Loucy (cell line): Measurements from ENCODE around the gene ZNF385B.

Source experiments
- H2AFZ ChIP-seq: fragments of 200-600 bp; sonication (generic); 2 replicates; pipeline ENCODE4 v1.6.0; 2016; ENCODE audit warnings: antibody characterized with exemption, mild to moderate bottlenecking, low read length, moderate library complexity
- H3F3A ChIP-seq: fragments of 200-600 bp; 2 replicates; pipeline ENCODE4 v1.6.0; 2016; ENCODE audit warnings: antibody characterized with exemption, low read depth, mild to moderate bottlenecking
- H3K27me3 ChIP-seq: fragments of 200-600 bp; sonication (generic); 2 replicates; pipeline ENCODE4 v1.6.1; 2014; ENCODE audit warnings: low read length, mild to moderate bottlenecking; ENCODE audit not compliant: insufficient read depth, poor library complexity, severe bottlenecking
- H3K36me3 ChIP-seq: fragments of 200-600 bp; sonication (generic); 2 replicates; pipeline ENCODE4 v1.6.1; 2016; ENCODE audit warnings: low read length; ENCODE audit not compliant: insufficient read depth
- H3K4me1 ChIP-seq: fragments of 200-600 bp; sonication (generic); 2 replicates; pipeline ENCODE4 v1.5.1; 2014; ENCODE audit warnings: low read length, mild to moderate bottlenecking; ENCODE audit not compliant: insufficient read depth, poor library complexity, severe bottlenecking
- H3K4me2 ChIP-seq: fragments of 200-600 bp; sonication (generic); 2 replicates; pipeline ENCODE4 v1.6.0; 2014; ENCODE audit warnings: antibody characterized with exemption, low read length, low read depth, mild to moderate bottlenecking; ENCODE audit not compliant: poor library complexity, severe bottlenecking
- H3K4me3 ChIP-seq: fragments of 200-600 bp; sonication (generic); 2 replicates; pipeline ENCODE4 v1.5.1; 2014; ENCODE audit warnings: low read length, mild to moderate bottlenecking, mixed read lengths; ENCODE audit not compliant: poor library complexity, severe bottlenecking
- H3K79me2 ChIP-seq: fragments of 200-600 bp; sonication (generic); 2 replicates; pipeline ENCODE4 v1.6.1; 2014; ENCODE audit warnings: low read length; ENCODE audit not compliant: insufficient read depth
- H3K9ac ChIP-seq: fragments of 200-600 bp; sonication (generic); 2 replicates; pipeline ENCODE4 v1.6.0; 2014; ENCODE audit warnings: mild to moderate bottlenecking, low read depth, low read length, moderate library complexity; ENCODE audit not compliant: poor library complexity, severe bottlenecking
- H3K9me2 ChIP-seq: fragments of 200-600 bp; sonication (generic); replicated peaks from 2 replicates; pipeline ENCODE4 v1.6.1; 2016; ENCODE audit warnings: low read depth, low read length, mixed read lengths
- H3K9me3 ChIP-seq: fragments of 200-600 bp; sonication (generic); 2 replicates; pipeline ENCODE4 v1.6.1; 2014; ENCODE audit warnings: mild to moderate bottlenecking, antibody characterized with exemption, low read length, low read depth; ENCODE audit not compliant: insufficient read depth
- H4K20me1 ChIP-seq: fragments of 200-600 bp; sonication (generic); 2 replicates; pipeline ENCODE4 v1.6.0; 2014; ENCODE audit warnings: antibody characterized with exemption, low read length, mild to moderate bottlenecking; ENCODE audit not compliant: insufficient read depth, poor library complexity, severe bottlenecking
- EZH2phosphoT487 ChIP-seq: fragments of 200-600 bp; IDR thresholded peaks from 2 replicates; pipeline ENCODE4 v1.6.1; 2018; ENCODE audit warnings: antibody characterized with exemption, mild to moderate bottlenecking, moderate library complexity, borderline replicate concordance
- TF ChIP-seq, protein P1 (sequence below): fragments of 200-600 bp; sonication (generic); conservative IDR thresholded peaks from 2 replicates; pipeline ENCODE4 v1.5.1; 2014; ENCODE audit warnings: mild to moderate bottlenecking, antibody characterized with exemption, low read length

ZNF385B gene

DNA sequence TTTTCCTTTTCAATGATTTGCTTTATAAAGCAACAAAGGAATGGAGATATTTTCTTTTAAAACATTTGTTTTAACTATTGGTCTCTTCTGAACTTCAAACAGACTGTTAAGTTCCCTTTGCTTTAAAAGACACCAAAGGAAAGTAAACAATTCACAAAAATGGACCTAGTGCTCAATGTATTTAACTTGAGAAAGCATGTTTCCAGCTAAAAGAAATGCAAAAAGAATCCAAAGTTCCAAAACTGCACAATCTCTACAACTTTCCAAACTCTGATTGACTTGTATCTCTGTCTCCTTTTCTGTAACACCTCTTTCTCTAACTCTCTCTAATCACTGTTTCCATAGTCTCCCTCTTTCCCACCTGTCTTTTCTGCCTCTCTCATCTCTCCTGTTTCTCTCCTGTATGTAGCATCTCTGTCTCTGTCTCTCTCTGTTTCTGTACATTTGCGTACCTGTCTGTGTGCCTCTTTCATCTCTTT, 301.1 kb downstream of the ZNF385B start:
- Histone ChIP-seq H3K36me3 (no peaks in the 10 kb centered on the region), H3K9me2 (no peaks in the 10 kb centered on the region), H3K79me2 (no peaks in the 10 kb centered on the region), H3K9me3 (no peaks in the 10 kb centered on the region), H3K27me3 (no peaks in the 10 kb centered on the region), H3K4me2 (no peak overlapping the region), H3K4me3 (no peak overlapping the region), H4K20me1 (no peaks in the 10 kb centered on the region), H2AFZ (no peak overlapping the region), H3K4me1 (no peaks in the 10 kb centered on the region), H3F3A (no peaks in the 10 kb centered on the region), H3K9ac (no peak overlapping the region)
- TF ChIP-seq EZH2phosphoT487 = no peak
- TF ChIP-seq, protein P1, sequence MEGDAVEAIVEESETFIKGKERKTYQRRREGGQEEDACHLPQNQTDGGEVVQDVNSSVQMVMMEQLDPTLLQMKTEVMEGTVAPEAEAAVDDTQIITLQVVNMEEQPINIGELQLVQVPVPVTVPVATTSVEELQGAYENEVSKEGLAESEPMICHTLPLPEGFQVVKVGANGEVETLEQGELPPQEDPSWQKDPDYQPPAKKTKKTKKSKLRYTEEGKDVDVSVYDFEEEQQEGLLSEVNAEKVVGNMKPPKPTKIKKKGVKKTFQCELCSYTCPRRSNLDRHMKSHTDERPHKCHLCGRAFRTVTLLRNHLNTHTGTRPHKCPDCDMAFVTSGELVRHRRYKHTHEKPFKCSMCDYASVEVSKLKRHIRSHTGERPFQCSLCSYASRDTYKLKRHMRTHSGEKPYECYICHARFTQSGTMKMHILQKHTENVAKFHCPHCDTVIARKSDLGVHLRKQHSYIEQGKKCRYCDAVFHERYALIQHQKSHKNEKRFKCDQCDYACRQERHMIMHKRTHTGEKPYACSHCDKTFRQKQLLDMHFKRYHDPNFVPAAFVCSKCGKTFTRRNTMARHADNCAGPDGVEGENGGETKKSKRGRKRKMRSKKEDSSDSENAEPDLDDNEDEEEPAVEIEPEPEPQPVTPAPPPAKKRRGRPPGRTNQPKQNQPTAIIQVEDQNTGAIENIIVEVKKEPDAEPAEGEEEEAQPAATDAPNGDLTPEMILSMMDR = no peak

DNA sequence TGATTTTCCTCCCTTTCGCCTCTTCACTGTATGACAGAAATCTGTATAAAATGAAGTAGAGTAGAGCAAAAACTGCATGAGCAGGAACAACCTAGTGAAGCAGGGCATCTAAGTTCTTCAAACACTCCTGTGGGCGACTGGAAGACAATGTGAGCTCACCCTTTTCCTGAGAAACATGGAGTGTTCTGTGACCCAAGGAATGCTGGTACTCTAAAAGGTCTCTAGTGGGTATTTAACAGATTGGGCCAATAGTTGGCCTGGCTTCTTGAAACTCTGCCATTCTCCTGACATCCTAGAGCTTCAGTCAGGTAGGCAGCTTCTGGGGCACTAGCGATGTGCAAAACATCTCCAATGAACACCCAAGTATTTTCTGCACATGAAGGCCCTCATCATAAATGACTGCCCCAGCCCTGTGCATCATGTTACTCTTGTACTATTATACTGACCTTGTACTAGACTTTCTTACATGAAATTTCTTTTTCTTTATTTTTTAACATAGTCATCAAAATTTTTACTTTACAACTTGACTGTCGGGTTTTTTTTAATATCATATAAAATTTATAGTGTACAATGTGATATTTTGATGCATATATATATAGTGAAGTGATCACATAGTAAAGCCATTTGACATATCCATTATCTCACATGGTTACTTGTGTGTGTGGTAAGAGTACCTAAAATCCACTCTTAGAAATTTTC, 302.2 kb downstream of the ZNF385B start:
- Histone ChIP-seq H3K9ac (no peak overlapping the region), H3F3A (no peaks in the 10 kb centered on the region), H3K4me1 (no peaks in the 10 kb centered on the region), H3K4me2 (no peak overlapping the region), H2AFZ (no peak overlapping the region), H3K79me2 (no peaks in the 10 kb centered on the region), H3K9me2 (no peaks in the 10 kb centered on the region), H3K36me3 (no peaks in the 10 kb centered on the region), H3K4me3 (no peak overlapping the region), H3K27me3 (no peaks in the 10 kb centered on the region), H4K20me1 (no peaks in the 10 kb centered on the region), H3K9me3 (no peaks in the 10 kb centered on the region)
- no peak for TF ChIP-seq EZH2phosphoT487
- TF ChIP-seq, protein P1 = no peak

DNA sequence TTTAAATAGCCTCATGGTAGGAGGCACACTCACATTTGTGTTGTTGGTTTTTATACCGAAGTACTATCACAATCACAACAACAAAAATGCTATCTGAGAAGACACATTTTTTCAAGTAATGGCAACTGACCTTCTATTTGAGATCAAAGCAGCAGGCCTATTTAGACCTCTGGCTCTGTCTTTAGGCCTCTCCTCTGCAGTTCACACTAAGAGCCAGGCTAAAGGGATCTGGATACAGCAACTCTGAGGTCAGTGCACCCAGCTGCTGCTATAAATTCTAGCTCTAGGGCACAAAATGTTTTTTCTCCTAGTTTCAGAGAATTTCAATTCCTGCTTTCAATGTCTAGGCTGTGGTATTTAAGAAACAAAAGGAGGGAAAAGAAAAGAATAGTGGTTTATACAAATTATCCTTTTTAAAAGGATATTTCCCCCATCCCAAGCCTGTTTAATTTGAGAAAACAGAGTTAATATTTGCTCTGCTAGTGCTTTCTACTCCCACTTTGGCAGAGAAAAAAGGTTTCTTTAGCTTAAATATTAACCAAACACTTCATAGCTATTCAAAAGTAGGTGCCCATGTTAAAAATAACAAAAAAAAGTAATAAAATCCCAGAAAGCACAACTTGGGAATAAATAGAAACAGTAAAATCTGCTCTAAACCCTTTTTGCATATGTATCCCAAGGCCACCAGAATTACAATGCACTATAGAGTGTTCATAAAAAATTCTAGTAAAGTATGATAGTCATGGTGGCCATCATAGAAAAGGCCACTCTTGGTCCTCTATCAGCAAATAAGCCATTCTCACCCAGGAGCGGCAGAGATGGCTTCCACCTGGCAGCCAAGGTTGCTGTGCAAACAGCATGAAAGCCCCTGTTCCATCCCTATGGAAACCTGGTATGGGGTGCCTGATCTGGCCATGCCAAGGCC, 303.1 kb downstream of the ZNF385B start:
- no peak overlapping the region for H3K4me2 ChIP-seq
- no peak overlapping the region for H2AFZ ChIP-seq
- no peaks in the 10 kb centered on the region for H3F3A ChIP-seq
- TF ChIP-seq, protein P1 = no peak
- TF ChIP-seq EZH2phosphoT487 = no peak
- no peaks in the 10 kb centered on the region for H3K79me2 ChIP-seq
- no peak overlapping the region for H3K9ac ChIP-seq
- no peaks in the 10 kb centered on the region for H3K27me3 ChIP-seq
- no peak overlapping the region for H3K4me3 ChIP-seq
- H3K4me1 ChIP-seq = no peaks in the 10 kb centered on the region
- no peaks in the 10 kb centered on the region for H3K36me3 ChIP-seq
- H4K20me1 ChIP-seq = no peaks in the 10 kb centered on the region
- H3K9me2 ChIP-seq = no peaks in the 10 kb centered on the region
- H3K9me3 ChIP-seq = no peaks in the 10 kb centered on the region
